PFSK-1 (cell line): ENCODE results near the gene HAX1.

Experiments
- FOXP2 ChIP-seq: optimal IDR thresholded peaks from 2 replicates; pipeline ENCODE3; 2011; ENCODE audit warnings: borderline replicate concordance, control low read depth, inconsistent platforms; ENCODE audit not compliant: insufficient read depth; ENCODE audit errors: extremely low read length, extremely low read depth
- POLR2AphosphoS5 ChIP-seq: IDR thresholded peaks from 2 replicates; pipeline ENCODE4 v1.6.1; 2012; ENCODE audit warnings: low read depth, mild to moderate bottlenecking, control low read depth, low read length, moderate library complexity
- SIN3A ChIP-seq: IDR thresholded peaks from 2 replicates; pipeline ENCODE4 v1.6.1; 2012; ENCODE audit warnings: mild to moderate bottlenecking, low read length, moderate library complexity, borderline replicate concordance; ENCODE audit not compliant: insufficient read depth
- TAF1 ChIP-seq: IDR thresholded peaks from 2 replicates; pipeline ENCODE4 v1.6.1; 2012; ENCODE audit warnings: low read length, control low read depth, borderline replicate concordance; ENCODE audit not compliant: insufficient read depth
- TF ChIP-seq, protein P1 (sequence below), 2 experiments: IDR thresholded peaks; 2 replicates each; pipeline versions ENCODE4 v1.6.1 to v1.8.0; 2011 to 2012; ENCODE audit warnings: low read depth in 2 of 2, low read length in 2 of 2, control low read depth in 1 of 2, inconsistent platforms in 1 of 2, mild to moderate bottlenecking in 1 of 2, moderate library complexity in 1 of 2; ENCODE audit not compliant: insufficient read depth in 1 of 2

HAX1 gene

DNA sequence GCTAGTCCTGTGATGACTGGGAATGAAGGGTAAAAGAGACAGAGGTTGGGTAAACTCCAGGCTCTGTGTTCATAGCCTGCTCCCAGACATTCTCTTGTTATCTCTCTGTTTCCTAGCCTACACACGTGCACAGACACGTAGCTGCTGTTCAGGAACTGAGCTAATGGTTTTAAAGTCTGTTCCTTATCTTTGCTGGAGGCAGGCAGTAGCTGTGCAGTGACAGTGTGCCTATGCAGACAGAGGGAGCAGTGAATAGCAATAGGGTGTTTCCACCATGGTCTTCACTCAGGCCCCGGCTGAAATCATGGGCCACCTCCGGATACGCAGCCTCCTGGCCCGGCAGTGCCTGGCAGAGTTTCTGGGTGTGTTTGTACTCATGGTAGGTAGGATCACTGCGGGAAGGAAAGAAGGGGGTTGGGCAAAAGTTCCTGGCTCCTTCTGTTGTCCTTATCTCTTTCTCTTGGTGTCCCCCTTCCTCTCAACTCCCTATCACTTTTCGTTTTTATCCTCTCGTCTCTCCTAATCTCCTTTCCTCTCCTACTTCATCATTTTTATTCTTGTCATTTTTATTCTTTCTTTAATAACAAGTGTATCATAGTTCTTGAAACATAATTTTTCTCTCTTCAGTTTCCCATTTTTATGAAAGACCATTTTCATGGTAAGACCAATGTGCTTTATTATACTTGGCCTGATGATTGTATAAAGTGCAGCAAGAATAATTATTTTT is 48.6 kb downstream of the HAX1 start, which contains the start of gene AQP10:
TSS of gene AQP10 (plus strand) at position 212 of the 727 bp plus-strand sequence. CDS start at position 275, 63 bp downstream.
- TF ChIP-seq TAF1 (no peak), POLR2AphosphoS5 (no peak), FOXP2 (no peak)

DNA sequence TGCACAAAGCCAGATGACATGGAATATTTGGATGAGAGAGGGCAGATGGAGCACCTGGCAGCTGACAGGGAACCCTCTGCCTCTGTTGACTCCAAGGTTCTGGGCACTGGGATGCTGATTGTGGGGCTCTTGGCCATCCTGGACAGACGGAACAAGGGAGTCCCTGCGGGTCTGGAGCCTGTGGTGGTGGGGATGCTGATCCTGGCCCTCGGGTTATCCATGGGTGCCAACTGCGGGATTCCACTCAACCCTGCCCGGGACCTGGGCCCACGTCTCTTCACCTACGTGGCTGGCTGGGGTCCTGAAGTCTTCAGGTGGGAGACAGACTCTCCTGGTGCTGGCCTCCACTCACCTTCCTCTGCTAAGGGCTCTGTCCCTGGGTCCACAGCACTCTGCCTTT is 51.1 kb downstream of the HAX1 start:
- TF ChIP-seq, protein P1, sequence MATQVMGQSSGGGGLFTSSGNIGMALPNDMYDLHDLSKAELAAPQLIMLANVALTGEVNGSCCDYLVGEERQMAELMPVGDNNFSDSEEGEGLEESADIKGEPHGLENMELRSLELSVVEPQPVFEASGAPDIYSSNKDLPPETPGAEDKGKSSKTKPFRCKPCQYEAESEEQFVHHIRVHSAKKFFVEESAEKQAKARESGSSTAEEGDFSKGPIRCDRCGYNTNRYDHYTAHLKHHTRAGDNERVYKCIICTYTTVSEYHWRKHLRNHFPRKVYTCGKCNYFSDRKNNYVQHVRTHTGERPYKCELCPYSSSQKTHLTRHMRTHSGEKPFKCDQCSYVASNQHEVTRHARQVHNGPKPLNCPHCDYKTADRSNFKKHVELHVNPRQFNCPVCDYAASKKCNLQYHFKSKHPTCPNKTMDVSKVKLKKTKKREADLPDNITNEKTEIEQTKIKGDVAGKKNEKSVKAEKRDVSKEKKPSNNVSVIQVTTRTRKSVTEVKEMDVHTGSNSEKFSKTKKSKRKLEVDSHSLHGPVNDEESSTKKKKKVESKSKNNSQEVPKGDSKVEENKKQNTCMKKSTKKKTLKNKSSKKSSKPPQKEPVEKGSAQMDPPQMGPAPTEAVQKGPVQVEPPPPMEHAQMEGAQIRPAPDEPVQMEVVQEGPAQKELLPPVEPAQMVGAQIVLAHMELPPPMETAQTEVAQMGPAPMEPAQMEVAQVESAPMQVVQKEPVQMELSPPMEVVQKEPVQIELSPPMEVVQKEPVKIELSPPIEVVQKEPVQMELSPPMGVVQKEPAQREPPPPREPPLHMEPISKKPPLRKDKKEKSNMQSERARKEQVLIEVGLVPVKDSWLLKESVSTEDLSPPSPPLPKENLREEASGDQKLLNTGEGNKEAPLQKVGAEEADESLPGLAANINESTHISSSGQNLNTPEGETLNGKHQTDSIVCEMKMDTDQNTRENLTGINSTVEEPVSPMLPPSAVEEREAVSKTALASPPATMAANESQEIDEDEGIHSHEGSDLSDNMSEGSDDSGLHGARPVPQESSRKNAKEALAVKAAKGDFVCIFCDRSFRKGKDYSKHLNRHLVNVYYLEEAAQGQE (IDR thresholded peaks at IDR 0.05; ENCODE audit: insufficient read depth in 1 of 2, low read depth in 2 of 2, low read length in 2 of 2): no peak
- TF ChIP-seq FOXP2 (no peak), POLR2AphosphoS5 (no peak), SIN3A (no peak), TAF1 (no peak)

DNA sequence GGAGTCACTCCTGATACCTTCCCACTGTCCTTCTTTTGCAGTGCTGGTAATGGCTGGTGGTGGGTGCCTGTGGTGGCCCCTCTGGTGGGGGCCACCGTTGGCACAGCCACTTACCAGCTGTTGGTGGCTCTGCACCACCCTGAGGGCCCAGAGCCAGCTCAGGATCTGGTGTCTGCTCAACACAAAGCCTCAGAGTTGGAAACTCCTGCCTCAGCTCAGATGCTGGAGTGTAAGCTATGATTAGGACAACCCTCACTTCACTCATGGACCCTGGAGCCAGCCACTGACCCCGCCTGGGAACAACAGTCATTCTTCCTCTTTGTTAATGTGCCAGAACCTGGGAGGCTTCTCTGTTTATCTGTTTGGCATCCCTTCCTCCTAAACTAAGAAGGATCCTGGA is 51.8 kb downstream of the HAX1 start:
- TF ChIP-seq FOXP2 (no peak), POLR2AphosphoS5 (no peak), SIN3A (no peak), TAF1 (no peak)
- TF ChIP-seq, protein P1 (IDR thresholded peaks at IDR 0.05; ENCODE audit: insufficient read depth in 1 of 2, low read depth in 2 of 2, low read length in 2 of 2): no peak

DNA sequence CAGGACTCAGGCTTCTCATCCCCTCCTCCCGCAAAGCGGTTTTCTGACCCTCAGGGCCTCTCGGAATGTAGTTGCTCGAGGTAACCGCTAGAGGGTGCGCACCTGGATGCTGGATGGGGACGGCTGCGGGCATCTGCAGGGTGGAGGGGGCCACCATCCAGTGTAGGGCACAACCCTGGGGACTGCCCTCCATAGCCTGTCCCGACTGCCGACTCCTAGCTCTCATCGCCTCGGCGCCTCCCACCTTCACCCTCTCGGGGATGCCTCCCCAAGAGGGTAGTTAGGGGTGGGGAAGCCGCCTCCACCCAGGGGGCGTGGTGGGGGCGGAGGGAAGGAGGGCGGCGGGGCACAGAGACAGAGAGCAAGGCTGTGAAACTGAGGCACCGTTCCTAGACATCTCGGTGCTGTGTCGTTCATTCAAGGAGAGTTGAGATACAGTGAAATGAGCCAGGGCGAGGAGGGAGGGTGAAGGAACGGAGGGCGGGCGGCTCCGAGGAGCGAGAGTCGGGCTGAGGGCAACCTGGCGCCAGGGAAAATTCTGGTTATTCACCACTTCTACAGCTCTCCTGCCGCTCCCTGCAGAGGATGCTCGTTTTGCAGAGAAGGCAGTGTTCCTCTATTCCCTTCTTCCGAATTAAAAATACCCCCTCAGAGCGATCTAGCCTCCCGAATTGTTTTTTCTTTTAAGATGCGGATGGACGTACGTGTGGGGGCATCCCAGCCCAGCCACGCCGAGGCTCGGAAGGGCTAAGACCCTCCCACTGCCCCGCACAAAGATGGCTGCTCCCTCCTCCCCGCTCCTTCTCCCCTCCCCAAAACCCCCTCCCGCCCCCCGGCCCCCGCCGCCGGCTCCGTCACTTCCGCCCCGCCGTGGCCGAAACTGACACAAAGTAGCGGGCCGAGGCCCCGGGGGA is 52.5 kb downstream of the HAX1 start, which contains the start of gene ATP8B2:
TSS of gene ATP8B2 (plus strand) at position 857 of the 914 bp plus-strand sequence. CDS start 2,617 bp downstream, outside the sequence.
- TF ChIP-seq, protein P1 (IDR thresholded peaks at IDR 0.05; ENCODE audit: insufficient read depth in 1 of 2, low read depth in 2 of 2, low read length in 2 of 2): no peak
- TF ChIP-seq SIN3A (no peak), POLR2AphosphoS5 (no peak), FOXP2 (peak; percentile 7), TAF1 (no peak)
